Measurements from ENCODE around the gene TDRD5.
"Not testable (repeated sequence)": the region's sequence is repeated elsewhere in the genome, so short reads cannot be mapped to it uniquely, and the experiment has no call there.

Gene TDRD5

DNA sequence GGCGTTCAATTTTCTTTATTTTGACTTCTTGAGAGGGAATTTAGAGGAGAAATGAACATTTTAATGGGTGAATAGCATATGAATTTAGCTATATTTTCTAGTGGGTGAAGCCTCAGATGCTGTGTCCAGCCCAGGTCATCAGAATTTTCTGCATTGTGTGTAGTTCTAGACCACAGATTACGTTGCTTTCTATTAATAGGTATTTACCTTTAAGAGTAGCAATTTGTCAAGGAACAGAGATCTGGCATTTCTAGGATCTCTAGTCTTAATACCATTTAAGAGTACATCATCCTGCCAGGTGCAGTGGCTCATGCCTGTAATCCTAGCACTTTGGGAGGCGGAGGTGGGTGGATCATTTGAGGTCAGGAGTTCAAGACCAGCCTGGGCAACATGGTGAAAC is 20.7 kb downstream of the TDRD5 start:
- no peak for DNase-seq

GRCh38 chr1:179630719-179631118 is 39.1 kb downstream of the TDRD5 start:
- no peak for DNase-seq

DNA sequence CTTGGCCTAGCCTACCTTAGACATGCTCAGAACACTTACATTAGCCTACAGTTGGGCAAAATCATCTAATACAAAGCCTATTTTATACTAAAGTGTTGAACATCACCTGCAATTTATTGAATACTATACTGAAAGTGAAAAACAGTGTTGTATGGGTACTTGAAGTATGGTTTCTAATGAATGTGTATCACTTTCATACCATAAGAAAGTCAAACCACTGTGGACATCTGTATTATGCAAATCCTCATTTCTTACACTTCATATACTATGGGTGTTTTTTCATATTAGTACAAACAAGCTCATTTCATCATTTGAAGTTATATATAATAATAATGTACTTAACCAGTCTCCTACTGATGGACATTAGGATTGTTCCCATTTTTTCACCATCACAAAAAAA is 41.2 kb downstream of the TDRD5 start:
- DNase-seq = no peak

- no peak for DNase-seq
Measured at GRCh38 chr1:179637211-179637860, 45.7 kb downstream of the TDRD5 start.

GRCh38 chr1:179661018-179661417 is 69.4 kb downstream of the TDRD5 start:
- DNase-seq = no peak

- DNase-seq = no peak
Measured at GRCh38 chr1:179663810-179664209, 72.2 kb downstream of the TDRD5 start.

GRCh38 chr1:179677882-179678281 is 86.2 kb downstream of the TDRD5 start:
- no peak for DNase-seq

DNA sequence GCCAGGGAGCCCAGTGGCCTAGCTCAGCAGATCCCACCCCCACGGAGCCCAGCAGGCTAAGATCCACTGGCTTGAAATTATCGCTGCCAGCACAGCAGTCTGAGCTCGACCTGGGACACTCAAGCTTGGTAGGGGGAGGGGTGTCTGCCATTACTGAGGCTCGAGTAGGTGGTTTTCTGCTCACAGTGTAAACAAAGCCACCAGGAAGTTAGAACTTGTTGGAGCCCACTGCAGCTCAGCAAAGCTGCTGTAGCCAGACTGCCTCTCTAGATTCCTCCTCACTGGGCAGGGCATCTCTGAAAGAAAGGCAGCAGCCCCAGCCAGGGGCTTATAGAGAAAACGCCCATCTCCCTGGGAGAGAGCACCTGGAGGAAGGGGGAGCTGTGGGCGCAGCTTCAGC is 102.9 kb downstream of the TDRD5 start:
- DNase-seq = not testable (repeated sequence)

DNA sequence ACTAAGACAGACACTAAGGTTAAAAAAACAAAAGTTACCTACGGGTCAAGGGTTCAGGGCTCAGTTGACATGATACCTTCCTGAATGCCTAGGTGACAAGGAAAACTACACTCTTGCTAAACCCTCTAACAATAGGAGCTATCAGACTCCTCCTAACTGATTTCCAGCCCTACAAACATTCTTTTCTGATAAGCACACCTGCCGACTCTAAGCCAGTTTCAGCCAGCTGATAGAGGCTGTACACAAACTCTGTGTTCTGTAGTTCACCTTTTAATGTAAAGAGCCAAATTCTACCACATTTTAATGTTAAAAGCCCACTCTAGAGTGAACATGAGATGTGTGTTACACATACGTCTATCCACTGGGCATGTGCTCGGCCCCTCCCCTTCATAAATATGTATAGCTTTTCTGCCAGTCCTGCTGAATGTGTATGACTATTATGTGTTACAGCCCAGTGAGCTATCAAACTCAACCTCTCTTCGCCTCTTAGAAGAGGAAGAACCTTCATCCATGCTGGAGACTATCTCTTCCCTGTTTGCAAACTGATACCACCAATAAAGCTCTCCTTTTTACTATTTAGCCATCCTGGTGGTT is 111.4 kb downstream of the TDRD5 start:
- no peak for DNase-seq

DNA sequence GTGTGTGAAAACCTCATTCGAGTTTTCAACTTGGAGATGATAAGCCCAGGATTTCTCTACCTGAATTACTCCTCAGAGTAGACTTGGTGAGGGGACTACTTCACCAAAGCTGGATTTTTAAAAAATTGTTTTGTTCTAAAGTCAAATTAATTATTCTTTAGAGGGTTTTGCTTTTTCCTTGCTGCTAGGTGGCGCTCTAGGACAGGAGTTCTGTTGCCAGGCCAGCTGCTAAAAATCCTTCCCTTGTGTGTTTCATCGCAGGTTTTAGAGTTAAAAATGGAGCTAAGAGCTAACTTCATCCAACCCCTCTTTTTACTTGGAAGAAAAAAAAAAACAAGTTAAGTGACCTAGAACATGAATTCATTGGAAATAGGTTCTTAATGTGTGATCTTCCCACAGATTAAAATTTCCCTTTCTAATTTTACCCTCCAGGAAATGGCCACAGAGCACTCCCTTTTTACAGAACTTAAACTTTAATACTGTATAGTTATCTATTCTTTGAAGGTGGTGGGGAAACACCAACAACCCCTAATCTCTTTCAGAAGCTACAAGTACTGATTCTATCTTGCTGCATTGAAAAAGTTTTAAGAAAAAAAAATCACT is 114.8 kb downstream of the TDRD5 start:
- peak; percentile 39 for DNase-seq

DNA sequence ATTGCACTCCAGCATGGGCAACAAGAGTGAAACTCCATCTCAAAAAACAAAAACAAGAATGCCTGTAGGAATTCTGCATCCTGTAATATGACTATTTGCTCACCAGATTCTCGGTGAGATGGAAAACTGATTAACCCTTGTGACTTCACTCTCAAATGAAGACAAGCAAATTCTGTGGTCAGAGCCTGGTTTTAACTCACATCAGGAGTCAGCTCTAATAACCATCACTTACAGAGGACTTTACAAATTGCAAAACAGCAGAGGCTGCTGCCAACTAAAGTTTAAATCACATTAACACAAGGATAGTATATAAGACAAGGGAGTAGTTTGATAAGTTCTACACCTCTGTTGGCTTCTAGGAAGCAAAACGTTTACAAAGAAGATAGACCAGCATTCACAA is 115.8 kb downstream of the TDRD5 start:
- no peak for DNase-seq

DNA sequence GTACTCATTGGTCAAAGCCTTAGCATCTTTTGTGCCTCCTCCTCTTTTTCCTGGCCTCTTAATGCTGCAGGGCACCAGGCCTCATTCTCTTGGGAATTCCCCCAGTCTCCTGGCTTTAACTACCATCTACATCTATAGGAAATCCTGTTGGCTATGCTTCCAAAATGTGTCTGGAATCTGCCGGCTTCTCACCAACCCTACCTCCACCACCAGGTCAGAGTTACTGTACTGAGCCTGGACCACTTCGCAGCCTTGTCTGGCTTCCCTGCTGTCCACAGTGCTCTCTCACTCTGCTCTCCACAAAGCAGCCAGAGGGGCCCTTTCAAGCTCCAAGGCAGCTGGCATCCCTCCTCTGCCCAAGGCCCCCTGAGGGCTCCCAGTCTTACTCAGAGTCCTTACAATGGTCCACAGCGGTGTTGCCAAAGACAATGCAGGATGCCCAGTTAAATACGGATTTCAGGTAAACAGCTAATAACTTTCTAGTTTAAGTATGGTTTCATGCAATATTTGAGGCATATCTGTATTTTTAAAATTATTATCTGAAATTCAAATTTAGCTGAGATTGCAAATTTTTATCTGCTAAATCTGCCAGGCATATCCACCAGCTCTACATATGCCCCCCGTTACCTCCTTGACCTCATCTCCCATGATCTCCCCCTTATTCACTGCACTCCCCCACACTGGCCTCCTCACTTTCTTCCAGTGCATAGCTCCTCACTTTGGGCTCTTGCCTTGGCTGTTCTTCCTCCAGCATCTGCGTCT is 117.0 kb downstream of the TDRD5 start:
- no peak for DNase-seq

DNA sequence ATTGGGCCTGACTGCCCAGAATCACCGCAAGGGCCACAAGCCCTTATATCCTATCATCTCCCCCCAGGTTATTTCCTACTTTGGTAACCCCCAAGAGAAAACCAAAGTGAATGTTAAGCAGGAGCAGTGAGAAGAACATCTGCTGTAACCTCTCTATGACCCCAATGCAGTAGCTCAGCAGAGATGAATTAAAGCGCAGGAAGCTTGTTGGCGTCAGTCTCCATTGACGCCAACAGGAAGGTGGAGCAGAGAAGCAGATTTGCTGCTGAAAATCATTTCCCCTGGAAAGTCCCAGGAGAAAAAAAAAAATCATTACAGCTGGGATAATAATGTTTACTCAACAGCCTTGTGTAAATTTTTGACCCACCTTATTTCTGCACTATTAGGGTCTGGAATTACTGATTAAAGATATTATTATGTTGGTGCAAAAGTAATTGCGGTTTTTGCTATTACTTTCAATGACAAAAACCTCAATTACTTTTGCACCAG is 118.3 kb downstream of the TDRD5 start:
- no peak for DNase-seq

GRCh38 chr1:179714159-179714558 is 122.5 kb downstream of the TDRD5 start:
- no peak for DNase-seq

DNA sequence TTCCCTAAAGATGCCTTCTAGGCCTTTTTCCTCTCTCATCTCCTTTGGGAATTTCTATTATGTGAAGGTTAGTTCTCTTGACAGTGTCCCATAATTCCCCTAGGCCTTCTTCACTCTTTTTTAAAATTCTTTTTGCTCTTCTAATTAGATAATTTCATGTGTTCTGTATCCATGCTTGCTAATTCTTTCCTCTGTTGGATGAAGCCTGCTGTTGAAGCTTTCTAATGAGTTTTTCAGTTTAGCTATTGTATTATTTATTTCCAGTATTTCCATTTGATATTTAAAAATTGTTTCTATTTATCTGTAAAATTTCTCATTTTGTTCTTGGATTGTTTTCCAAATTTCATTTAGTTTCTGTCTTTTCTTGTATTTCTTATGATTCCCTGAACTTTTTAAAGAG is 123.0 kb downstream of the TDRD5 start:
- DNase-seq = no peak

DNA sequence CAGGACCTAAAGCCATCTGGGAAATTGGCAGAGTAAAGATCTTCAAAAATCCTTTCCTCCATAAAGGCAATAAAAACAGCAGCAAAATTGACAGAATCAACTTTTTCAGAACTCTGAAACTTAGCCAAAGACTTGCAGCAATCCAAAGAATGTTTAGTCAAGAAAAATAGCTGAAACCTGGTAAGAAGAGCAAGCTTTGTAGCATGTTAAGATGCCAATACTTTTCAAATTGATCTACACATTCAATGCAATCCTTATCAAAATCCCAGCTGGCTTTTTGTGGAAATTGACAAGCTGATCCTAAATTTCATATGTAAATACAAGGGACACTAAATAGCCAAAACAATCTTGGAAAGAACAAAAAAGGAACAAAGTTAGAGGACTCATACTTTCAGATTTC is 127.6 kb downstream of the TDRD5 start:
- DNase-seq = no peak

DNA sequence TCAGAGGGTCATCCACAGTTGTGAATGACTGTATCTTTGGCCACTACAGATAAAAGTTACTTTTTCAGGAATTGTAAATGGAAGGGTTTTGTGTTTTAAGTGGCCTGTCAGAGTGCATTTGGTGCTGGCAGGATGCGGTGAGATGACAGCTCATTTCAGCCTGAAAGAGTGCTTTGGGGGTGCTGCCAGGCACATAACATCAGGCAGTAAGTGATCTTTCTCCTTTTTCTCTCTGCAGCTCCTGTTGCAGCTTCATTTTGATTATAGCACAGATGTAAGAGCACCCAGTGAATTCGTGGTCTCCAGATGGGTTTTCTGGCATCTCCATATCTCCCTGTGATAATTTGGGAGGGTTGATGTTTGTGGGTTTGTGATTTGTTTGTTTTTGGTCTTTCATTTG is 136.6 kb downstream of the TDRD5 start:
- DNase-seq = peak; percentile 36

DNA sequence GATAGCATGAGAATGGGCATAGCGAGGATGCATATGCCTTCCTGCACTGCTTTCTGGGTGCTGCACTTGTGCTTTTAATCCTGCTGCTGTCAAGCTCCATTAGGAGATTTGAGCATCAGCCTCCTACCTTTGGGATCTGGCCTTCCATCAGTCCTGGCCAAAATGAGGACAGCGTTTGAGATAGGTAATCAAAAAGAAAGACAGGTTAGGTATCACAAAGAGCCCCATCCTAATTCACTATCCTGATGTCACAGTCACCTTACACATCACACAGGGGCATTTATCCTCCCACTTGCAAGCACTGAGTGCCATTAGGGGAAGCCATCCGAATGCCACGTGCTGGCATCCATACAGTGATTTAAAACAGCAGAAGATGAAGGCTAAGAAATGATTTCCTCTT is 138.2 kb downstream of the TDRD5 start:
- no peak for DNase-seq

- DNase-seq = no peak
Measured at GRCh38 chr1:179731643-179732042, 140.0 kb downstream of the TDRD5 start.
